ENCODE measurements around the gene SAMD11.

DNA sequence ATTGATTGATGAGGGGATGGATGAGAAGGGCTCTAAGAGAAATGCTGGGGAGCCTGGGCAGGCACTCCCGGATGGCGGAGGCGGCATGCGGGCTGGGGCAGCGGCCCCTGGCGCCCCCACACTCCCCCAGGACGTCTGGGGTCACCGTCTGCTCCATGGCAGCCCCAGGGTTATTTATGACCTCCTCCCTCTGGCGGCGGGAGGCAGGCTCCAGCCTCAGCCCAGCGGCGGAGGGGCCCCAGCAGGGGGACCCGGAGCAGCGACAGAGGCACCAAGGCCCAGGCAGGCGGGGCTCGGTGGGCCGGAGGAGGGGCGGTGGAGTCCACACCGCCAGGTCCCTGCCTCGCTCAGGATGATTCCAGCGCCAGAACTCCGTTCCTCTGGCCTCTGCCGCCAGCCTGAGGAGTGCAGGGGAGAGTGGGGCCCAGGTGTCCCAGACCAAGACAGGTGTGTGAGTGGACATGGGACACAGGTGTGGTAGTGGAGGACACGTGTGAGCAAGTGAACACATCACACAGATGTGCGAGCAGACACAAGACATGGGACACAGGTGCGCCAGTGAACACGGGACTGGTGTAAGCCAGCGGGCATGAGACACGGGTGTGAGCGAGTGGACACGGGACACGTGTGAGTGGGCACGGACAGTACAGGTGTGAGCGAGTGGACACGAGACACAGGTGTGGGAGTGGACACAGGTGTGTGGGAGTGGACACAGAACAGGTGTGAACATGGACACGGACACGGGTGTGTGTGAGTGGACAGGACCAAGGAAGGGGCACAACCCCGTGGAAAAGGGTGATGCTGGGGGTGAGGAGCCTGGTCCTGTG lies 2.5 kb upstream of the SAMD11 start:
- TF ChIP-seq, protein P1, sequence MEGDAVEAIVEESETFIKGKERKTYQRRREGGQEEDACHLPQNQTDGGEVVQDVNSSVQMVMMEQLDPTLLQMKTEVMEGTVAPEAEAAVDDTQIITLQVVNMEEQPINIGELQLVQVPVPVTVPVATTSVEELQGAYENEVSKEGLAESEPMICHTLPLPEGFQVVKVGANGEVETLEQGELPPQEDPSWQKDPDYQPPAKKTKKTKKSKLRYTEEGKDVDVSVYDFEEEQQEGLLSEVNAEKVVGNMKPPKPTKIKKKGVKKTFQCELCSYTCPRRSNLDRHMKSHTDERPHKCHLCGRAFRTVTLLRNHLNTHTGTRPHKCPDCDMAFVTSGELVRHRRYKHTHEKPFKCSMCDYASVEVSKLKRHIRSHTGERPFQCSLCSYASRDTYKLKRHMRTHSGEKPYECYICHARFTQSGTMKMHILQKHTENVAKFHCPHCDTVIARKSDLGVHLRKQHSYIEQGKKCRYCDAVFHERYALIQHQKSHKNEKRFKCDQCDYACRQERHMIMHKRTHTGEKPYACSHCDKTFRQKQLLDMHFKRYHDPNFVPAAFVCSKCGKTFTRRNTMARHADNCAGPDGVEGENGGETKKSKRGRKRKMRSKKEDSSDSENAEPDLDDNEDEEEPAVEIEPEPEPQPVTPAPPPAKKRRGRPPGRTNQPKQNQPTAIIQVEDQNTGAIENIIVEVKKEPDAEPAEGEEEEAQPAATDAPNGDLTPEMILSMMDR (conservative IDR thresholded peaks at IDR 0.05), result no peak; the same call in 1 of the 2 replicates
- TF ChIP-seq ZFX (IDR thresholded peaks at IDR 0.05), result no peak

All from C4-2B (cell line).